ENCODE results near the gene SPRED2. TPM values are rescaled to one million over a fixed set of nuclear protein-coding genes. Genes with fewer than 3 reads are reported as not detected.

The SPRED2 gene
- total and polyA plus RNA-seq, 2 of the 8 experiments (the other 6 are each of a cell fraction or from before 2014, with no cell fraction given): 15.3 to 22.5 TPM

- WGBS, 2 experiments (ENCODE audit: extremely low coverage in 1 of 2, insufficient coverage in 1 of 2, insufficient read length in 1 of 2, insufficient replicate concordance in 2 of 2, low coverage in 1 of 2, low lambda C conversion rate in 2 of 2, missing lambda C conversion rate in 1 of 2): 89% methylated on average over 3 of the region's 3 CpGs; no CpG with 5 or more reads in 1 of the 2 experiments
- H3K56ac ChIP-seq (replicated peaks; ENCODE audit: insufficient read length, low read depth, low read length): no peak overlapping the region
- no peak overlapping the region for H3K14ac ChIP-seq (ENCODE audit: insufficient read length)
- DNase-seq (ENCODE audit: low read depth in 1 of 2, low spot score in 2 of 2) (no peak), FAIRE-seq (no peak)
- no peak overlapping the region for H3K23ac ChIP-seq (ENCODE audit: insufficient read length)
- no peak overlapping the region for H2BK15ac ChIP-seq (ENCODE audit: low read length)
- H2AFZ ChIP-seq (ENCODE audit: low read length): no peak overlapping the region
- no peak overlapping the region for H4K8ac ChIP-seq (ENCODE audit: extremely low read depth, insufficient read depth, low read length)
- no peak overlapping the region for H2BK12ac ChIP-seq (ENCODE audit: low read depth, low read length)
- H4K91ac ChIP-seq (replicated peaks; ENCODE audit: insufficient read length, low read length): no peak overlapping the region
- H3K4me1 ChIP-seq (replicated peaks in 1 of 4; ENCODE audit: control insufficient read depth in 3 of 4, insufficient read depth in 4 of 4, low read length in 3 of 4): peaks cover 0 to 6% (median 4%) of the 10 kb centered on the region in 4 experiments; a peak in 5 of 7 replicates
- H3K18ac ChIP-seq (ENCODE audit: extremely low read depth, low read length): no peak overlapping the region
- H4K5ac ChIP-seq (ENCODE audit: insufficient read length, low read depth, low read length): no peak overlapping the region
- H3K4me2 ChIP-seq (ENCODE audit: insufficient read depth in 1 of 2, low read depth in 2 of 2, low read length in 2 of 2): no peak overlapping the region
- H3K79me2 ChIP-seq (ENCODE audit: control insufficient read depth in 1 of 2, insufficient read depth in 2 of 2, low read length in 2 of 2): no peaks in the 10 kb centered on the region; a peak in 2 of 4 replicates
- H3K23me2 ChIP-seq (ENCODE audit: low read depth, low read length): no peaks in the 10 kb centered on the region
- H2BK120ac ChIP-seq (replicated peaks; ENCODE audit: low read depth, low read length): no peak overlapping the region
- H4K20me1 ChIP-seq (replicated peaks in 1 of 2; ENCODE audit: control insufficient read depth in 1 of 2, insufficient read depth in 2 of 2, low read length in 2 of 2): peaks cover 1 to 11% of the 10 kb centered on the region in 2 experiments
- POLR2A ChIA-PET (ENCODE audit: partially characterized antibody): no interaction called here
- H3K4me3 ChIP-seq (ENCODE audit: extremely low read depth in 1 of 4, insufficient read depth in 2 of 4, low read depth in 3 of 4, low read length in 4 of 4): no peak overlapping the region
- H3K4ac ChIP-seq (replicated peaks; ENCODE audit: insufficient read length, low read depth, low read length): no peak overlapping the region
- H3K27me3 ChIP-seq (replicated peaks in 1 of 4; ENCODE audit: control insufficient read depth in 3 of 4, extremely low read depth in 1 of 4, insufficient read depth in 3 of 4, low read length in 3 of 4): no peaks in the 10 kb centered on the region
- no peak overlapping the region for H3K27ac ChIP-seq (ENCODE audit: low read depth, low read length)
- H3K36me3 ChIP-seq (ENCODE audit: control insufficient read depth in 2 of 4, insufficient read depth in 4 of 4, low read length in 3 of 4): no peaks in the 10 kb centered on the region
- H3K9ac ChIP-seq (replicated peaks in 1 of 4; ENCODE audit: extremely low read depth in 1 of 4, low read depth in 3 of 4, low read length in 3 of 4): no peak overlapping the region
- H3K79me1 ChIP-seq (ENCODE audit: low read depth, low read length): peaks cover 9% of the 10 kb centered on the region
- no peaks in the 10 kb centered on the region for H3K9me3 ChIP-seq (ENCODE audit: insufficient read depth in 2 of 2, low read depth in 1 of 2, low read length in 1 of 2)
- no peak overlapping the region for H2AK5ac ChIP-seq (ENCODE audit: low read depth, low read length)
- CTCF ChIA-PET (ENCODE audit: partially characterized antibody): interaction anchor here (0.6 to 7.8 kb wide), 4 partner anchors 11 to 267 kb away, joined by 3 to 42 read pairs (median 3); no protein-coding TSS in a partner anchor
- H2BK20ac ChIP-seq (ENCODE audit: low read length): no peak overlapping the region
- H2BK5ac ChIP-seq (ENCODE audit: low read depth, low read length): no peak overlapping the region
- no peak for TF ChIP-seq EP300 (IDR thresholded peaks at IDR 0.05; ENCODE audit: borderline replicate concordance in 1 of 2, low read depth in 2 of 2, low read length in 2 of 2)
- TF ChIP-seq RNF2 (IDR thresholded peaks at IDR 0.05; ENCODE audit: borderline replicate concordance, low read depth, low read length, missing control alignments, poor library complexity, severe bottlenecking): no peak
These were observed 57.8 kb downstream of the SPRED2 start for GRCh38 chr2:65374575-65374974.

Data from H1 (cell line).